Testis (tissue), 2 donors: ENCODE data around the gene TMEM39B.

Source experiments
- CTCF ChIP-seq, 3 experiments: fragments of 450-650 bp in 2 of 3; fragments of 200-600 bp in 1 of 3; sonication (generic) in 1 of 3; IDR thresholded peaks; one replicate each; pipeline ENCODE4 v1.5.1; 2016 to 2019; ENCODE audit warnings: antibody characterized with exemption in 3 of 3, mild to moderate bottlenecking in 2 of 3, moderate library complexity in 1 of 3
- POLR2A ChIP-seq: fragments of 450-650 bp; IDR thresholded peaks from one replicate; pipeline ENCODE4 v1.6.1; 2017; ENCODE audit warnings: antibody characterized with exemption, mild to moderate bottlenecking, moderate library complexity

- TF ChIP-seq CTCF (IDR thresholded peaks at IDR 0.05) (no peak), POLR2A (no peak)
These were observed 825 bp downstream of the TMEM39B start for GRCh38 chr1:32073299-32074229.
